Sciatic nerve (tissue), 2 donors: ENCODE measurements around the gene NCOA1. TPM values are rescaled to one million over a fixed set of nuclear protein-coding genes. Genes with fewer than 3 reads are reported as not detected.
"Not testable (repeated sequence)": the region's sequence is repeated elsewhere in the genome, so short reads cannot be mapped to it uniquely, and the experiment has no call there.

ENCODE experiments used
- ATAC-seq: fragments of 200-7000 bp; cut with Tn5 transposase; one replicate; pipeline ENCODE4 v1.9.1; 2020; ENCODE audit warnings: mild to moderate bottlenecking, moderate library complexity
- DNase-seq: peaks from one replicate; pipeline ENCODE4 v3.0.0-alpha.2; 2020; ENCODE audit warnings: low spot score
- intact Hi-C: fragments of 100-400 bp; cut with DNase I; formaldehyde crosslinking; loops from one replicate; pipeline ENCODE4 v1.14.2; 2022
- total RNA-seq: library from RNA; stranded (reverse); fragmentation: NEBNext Ultra II Directional; extraction: Animal tissue kit (Norgen Biotek cat#: 25700); gene quantifications from one replicate; pipeline ENCODE4 v1.2.1, GENCODE V29; 2021
- donor health status: DM: no; HTN: no; CAD: no.
- donor health status: DM: no; HTN: no; CAD: no.

The NCOA1 gene
- total RNA-seq, 1 donor from 2014 or later: 89.7 TPM

DNA sequence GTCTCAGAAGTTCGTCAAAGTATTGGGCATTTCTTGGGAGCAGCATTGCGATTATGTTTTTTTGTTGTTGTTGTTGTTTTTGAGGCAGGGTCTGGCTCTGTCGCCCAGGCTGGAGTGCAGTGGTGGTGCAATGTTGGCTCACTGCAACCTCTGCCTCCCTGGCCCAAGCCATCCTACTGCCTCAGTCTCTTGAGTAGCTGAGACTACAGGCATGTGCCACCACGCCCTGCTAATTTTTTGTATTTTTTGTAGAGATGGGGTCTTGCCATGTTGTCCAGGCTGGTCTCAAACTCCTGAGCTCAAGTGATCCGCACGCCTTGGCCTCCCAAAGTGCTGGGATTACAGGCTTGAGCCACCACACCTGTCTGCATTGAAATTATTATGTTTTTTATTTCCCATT lies 109.1 kb downstream of the NCOA1 start:
- intact Hi-C loops, DNase-seq, ATAC-seq: not testable (repeated sequence)

DNA sequence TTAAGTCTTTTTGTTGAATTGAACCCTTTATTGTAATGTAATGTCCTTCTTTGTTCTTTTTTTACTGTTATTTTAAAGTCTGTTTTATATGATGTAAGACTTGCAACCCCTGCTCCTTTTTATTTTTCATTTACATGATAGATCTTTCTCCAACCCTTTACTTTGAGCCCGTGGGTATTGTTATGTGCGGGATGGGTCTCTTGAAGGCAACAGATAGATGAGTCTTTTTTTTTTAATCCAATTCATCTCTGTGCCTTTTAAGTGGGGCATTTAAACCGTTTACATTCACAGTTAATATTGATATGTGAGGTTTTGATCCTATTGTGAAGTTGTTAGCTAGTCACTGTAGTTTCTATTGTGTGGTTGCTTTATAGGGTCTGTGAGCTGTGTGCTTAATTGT lies 120.6 kb downstream of the NCOA1 start:
- DNase-seq (no peak), ATAC-seq (no peak)
- intact Hi-C loops: no loop called here

DNA sequence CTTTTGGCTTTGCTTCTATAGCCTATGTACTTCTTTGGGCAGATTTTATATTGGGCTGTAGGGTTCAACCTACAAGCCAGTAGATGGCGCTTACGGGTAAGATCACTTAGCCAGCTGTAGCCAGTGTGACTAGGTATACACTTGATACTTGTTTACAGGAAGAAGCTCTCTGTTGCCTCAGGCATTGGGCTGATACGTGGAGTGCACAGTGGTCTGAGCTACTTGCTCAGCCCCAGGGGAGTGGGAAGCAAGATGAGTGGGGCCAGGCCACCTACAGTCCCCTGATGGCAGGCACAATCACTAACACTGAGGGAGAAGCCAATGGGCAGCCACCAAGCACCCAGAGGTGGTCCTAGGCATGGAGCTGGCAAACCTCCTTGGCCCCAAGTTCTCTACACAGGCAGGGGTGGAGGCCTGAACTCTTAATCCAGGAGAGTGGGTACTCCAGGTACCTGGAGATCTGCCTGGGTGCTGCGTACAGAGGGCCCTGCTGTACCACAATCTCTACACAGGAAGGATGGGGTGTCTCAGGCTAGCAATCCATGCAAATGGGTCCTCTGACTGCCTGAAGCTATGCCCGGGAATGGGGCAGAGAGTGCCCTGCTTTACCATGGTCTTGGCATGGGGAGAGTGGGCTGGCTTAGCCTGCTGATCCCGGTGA lies 122.2 kb downstream of the NCOA1 start:
- ATAC-seq (no peak), DNase-seq (no peak)
- intact Hi-C loops: no loop called here

DNA sequence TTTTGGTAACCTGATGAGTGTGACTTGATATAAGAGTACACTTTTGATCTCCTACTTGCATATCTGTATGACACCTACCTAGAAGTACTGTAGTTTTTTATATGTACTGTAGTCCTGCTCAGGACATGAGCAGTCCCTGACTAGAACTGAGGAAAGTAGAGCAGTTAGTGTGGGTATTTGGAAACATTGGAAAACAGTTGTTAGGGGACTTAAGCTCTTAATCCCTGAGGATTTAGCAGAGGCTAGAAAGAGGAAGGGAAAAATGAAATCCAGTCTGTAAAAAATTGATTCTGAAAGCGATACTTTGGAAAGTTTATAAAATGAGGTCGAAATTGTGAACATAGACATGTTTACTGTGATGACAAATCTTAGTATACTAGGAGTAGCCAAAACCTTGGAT lies 125.6 kb downstream of the NCOA1 start:
- intact Hi-C loops: no loop called here

DNA sequence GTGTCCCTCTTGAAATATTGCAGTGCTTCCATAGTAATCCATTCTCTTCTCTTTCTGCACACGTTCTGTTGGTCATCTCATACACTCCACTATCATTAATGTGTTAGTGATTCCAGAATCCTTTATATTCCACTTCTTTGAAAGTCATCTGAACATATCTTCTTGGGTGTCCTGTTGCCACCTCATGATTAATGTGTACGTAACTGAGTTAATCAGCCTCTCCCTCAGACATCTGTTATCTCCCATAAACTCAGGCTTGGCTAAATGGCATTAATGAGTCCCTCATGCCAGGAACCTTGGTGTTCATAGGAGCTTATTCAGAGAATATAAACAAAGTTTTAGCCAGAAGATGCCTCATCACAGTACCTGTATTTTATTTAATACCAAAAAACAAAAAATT lies 126.4 kb downstream of the NCOA1 start:
- DNase-seq (no peak), ATAC-seq (no peak)
- intact Hi-C loops: no loop called here

More for the DNA sequence above, 125.6 kb downstream of the NCOA1 start:
- DNase-seq (no peak), ATAC-seq (no peak)

DNA sequence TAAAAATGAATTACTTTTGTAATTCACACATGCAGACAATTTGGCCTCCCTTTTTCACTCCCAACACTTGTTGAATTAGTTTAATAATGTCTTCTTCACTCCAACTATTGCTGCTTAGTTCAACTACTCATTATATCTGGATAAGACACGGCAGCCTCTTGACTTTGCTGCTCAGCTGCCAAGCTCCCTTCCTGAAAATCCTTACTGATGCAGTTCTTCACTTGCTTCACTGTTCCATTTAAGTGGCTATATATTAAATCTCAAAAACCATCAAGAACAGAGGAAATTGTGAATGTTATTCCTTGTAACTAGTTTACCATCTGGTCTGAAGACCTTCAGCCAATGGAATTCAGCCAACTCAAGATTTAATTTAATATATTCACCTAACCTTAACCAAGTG lies 127.1 kb downstream of the NCOA1 start:
- DNase-seq: no peak
- ATAC-seq: no peak
- intact Hi-C loops: no loop called here

DNA sequence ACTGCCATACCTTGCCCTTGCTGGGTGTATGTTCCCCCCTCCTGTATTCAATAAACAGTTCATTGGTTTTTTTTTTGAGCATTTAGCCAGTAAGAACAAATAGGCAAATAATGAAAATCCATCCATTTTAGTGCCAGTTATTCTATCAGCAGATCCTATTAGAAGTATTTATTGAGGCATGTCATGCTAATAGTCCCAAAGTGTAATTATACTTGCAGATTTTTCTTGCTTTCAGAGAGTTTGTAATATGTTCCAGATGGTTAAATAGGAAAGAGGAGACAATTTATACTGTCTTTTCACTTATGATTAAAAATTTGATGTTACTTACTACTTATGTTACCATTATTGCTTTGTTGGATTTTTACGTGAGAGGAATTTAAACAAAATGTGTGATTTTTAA lies 127.6 kb downstream of the NCOA1 start:
- DNase-seq (no peak), ATAC-seq (no peak)
- intact Hi-C loops: no loop called here

DNA sequence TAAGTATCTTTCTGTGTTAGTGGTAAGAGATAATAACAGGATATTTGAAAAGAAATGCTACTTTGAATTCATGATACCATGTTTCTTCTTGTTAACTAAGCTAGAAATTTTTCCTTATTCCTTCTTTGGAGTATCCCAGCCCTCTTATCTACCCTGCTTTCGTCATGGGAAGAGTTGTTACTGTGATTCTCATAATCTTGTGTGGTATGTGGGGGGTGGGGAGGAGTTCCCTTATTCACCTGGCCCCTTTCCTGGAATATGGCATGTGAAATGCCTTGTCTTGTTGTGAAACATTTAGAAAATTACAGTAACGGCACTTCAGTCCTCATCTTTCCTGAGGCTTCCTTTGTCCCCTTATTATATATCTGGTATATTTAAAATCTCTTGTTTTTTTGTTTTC lies 129.9 kb downstream of the NCOA1 start:
- DNase-seq (no peak), ATAC-seq (no peak)

DNA sequence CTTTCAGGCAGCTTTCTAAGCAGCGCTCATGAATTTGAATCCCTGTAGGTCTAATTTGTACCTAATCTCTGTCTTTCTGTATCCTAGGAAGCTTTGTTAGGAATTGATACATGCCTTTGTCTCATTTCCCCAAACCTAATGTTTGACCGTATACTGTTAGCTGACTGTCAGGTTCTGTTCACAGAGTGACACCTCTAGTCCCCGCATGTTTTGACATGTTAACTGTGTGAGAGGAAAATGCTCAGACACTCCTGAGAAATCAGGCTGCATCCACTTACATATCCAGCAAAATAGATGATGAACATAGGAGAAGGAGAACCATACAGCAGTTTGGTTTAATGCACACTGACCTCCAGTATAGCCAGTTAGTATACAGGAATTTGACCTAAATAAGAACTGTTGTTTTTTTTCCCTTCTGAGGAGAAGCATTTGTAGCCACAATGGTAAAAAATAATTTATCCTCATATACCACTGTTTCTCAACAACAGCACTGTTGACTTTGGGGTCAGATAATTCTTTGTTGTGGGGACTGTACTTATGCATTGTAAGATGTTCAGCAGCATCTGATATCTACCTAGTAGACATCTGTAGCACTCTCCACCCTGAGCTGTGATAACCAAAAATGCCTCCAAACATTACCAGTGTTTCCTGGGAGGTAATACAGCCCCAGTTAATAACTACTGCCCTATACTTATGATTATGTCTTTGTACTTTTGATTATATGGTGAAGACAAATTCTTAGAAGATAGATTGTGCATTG lies 130.9 kb downstream of the NCOA1 start:
- no peak for ATAC-seq
- intact Hi-C loops: no loop called here

More for the DNA sequence above, 129.9 kb downstream of the NCOA1 start:
- intact Hi-C loops: no loop called here

DNA sequence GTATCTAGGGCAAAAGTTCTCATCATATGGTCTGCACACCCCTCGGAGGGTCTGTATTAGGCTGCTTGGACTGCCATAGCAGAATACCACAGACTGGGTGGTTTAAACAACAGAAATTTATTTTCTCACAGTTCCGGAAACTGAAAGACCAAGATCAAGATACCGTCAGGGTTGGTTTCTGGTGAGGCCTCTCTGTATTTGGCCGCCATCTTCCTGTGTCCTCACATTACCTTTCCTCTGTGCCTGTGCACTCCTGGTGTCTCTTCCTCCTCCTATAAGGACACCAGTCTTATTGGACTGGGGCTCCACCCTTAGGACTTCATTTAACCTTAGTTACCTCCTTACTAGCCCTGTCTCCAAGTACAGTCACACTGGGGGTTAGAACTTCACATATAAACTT lies 132.5 kb downstream of the NCOA1 start:
- intact Hi-C loops: no loop called here
- ATAC-seq: no peak
- no peak for DNase-seq

More for the DNA sequence above, 130.9 kb downstream of the NCOA1 start:
- DNase-seq: no peak

DNA sequence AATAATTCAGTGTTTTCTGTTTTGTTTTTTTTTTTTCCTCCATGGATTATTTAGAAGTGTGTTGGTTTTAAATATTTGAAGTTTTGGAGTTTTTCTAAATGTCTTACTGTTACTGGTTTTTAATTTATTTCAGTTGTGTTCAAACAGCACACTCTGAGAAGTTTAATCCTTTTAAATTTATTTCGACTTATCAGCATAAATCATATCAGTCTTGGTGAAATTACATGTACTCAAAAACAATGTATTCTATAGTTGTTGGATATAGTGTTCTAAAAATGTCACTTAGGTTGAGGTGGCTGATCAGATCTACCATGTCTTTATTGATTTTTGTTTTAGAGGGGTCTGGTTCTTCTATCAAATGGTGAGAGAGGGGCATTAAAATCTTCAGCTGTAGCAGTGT lies 134.7 kb downstream of the NCOA1 start:
- ATAC-seq: no peak
- intact Hi-C loops: no loop called here
- DNase-seq: no peak

DNA sequence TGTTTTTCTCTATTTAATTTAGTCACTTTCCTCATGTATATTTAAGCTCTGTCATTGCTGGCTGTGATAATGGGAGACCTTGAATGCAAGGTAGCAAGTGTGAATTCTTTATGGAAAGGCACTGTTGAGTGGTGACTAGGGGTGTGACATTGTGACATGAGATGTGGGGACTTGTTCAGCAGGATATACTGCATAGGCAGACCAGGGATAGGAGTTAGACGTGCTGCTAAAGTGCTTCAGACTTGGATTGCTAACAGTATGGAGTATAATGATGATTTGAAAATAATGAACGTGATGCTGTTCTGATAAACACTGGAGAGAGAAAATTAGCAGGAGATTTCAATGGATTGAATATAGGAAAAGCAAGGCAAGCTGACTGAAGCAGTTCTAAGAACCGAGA lies 135.1 kb downstream of the NCOA1 start:
- ATAC-seq (no peak), DNase-seq (no peak)
- intact Hi-C loops: no loop called here

DNA sequence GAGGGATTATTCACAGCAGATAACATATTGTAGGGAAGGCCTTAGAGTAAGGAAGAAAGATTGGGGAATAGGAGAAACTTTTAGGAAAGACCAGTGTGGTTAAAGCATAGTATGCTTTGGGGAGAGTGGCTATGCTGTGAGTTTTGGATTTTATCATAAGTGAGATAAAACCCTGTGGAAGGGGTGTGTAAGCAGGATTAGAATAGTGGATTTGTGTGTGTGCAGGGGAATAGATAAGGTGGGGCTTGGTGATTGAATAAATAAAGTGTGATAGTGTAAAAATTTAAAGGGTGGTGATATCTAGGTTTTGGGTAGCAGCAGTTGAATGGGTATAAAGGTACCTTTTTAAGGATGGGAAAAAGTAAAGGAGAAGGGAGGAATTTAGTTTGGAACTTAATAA lies 137.7 kb downstream of the NCOA1 start:
- DNase-seq: no peak
- no peak for ATAC-seq
- intact Hi-C loops: no loop called here

DNA sequence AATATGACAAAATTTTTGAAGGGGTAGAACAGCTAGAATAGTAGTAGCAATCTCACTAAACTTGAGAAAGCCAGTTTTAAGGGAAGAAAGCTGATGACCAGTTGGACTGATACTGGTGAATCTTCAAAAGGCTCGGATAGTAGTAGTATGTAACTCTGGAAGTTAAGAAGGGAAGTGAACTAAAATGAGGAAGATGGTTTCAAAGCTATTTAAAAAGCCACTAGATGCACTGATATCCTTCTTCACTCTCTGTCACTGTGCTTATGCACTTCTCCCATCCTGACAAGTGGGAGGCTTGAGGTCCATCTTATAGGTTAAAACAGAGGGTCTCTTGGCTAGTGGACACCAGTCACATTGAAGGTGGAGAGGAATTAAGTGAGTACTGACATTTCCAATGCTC lies 141.1 kb downstream of the NCOA1 start:
- DNase-seq (no peak), ATAC-seq (peak; percentile 22)
- intact Hi-C loops: no loop called here

DNA sequence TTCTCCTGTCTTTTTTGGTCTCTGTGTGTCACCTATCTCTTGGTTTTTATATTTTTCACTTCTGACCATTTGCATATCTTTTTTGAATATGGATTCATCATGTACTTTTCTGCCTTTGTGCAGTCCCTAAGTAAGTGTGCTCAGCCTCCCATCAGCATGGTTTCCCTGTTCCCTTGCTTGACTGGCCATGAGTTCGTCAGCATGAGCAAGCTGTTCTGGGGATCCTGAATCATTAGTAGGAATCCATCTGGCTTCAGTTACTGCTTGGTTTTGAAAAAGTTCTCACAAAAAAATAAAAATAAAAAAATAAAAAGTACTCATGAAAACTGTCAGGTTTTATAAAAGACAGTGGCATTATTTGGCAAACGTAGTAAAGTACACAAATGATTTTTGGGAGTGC lies 144.1 kb downstream of the NCOA1 start:
- no peak for ATAC-seq
- intact Hi-C loops: no loop called here
- DNase-seq: no peak

DNA sequence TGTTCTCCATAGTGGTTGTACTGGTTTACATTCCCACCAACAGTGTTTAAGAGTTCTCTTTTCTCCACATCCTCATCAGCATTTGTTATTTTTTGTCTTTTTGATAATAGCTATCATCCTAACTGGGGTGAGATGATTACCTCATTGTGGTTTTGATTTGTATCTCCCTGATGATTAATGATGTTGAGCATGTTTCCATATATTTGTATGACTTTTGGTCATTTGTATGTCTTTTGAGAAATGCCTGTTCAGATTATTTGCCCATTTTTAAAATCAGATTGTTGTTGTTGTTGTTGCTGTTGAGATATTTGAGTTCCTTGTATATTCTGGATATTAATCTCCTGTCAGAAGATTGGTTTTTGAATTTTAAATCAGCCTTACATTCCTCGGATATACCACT lies 147.5 kb downstream of the NCOA1 start:
- DNase-seq (no peak), ATAC-seq (no peak)
- intact Hi-C loops: no loop called here

DNA sequence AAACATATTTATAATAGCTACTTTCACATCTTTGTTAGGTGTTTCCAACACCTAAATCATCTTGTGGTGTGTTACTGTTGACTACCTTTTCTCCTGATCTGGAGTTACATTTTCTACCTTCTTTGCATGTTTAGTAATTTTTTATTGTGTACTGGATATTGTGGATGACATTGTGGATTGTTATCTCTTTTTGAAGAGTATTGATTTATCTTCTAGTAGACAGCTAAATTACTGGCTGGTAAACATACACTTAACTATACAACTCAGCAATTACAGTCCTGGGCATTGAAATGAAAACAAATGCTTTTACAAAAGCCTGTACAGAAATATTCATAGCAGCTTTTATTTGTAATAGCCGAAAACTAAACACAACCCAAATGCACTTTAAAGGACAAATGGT lies 151.3 kb downstream of the NCOA1 start:
- DNase-seq (no peak), ATAC-seq (no peak)

DNA sequence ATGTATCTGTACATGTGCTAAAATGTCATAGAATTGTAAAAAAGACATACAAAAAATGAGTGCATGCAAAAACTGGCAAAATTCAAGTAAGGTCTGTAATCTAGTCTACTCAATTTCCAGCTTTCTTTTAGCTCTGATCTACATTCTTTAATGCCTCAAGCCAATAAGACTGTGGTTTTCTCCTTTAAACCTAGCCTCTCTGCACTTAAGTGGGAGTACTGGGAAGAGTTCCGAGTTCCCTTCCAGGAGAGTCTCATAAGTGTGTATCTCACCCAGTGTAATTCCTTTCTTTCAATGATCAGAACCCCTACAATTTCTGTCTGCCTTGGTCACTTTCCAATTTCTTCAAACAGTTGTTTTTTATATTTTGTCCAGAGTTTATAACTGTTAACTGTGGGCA lies 152.0 kb downstream of the NCOA1 start:
- DNase-seq: no peak
- no peak for ATAC-seq
- intact Hi-C loops: no loop called here

More for the DNA sequence above, 151.3 kb downstream of the NCOA1 start:
- intact Hi-C loops: no loop called here

DNA sequence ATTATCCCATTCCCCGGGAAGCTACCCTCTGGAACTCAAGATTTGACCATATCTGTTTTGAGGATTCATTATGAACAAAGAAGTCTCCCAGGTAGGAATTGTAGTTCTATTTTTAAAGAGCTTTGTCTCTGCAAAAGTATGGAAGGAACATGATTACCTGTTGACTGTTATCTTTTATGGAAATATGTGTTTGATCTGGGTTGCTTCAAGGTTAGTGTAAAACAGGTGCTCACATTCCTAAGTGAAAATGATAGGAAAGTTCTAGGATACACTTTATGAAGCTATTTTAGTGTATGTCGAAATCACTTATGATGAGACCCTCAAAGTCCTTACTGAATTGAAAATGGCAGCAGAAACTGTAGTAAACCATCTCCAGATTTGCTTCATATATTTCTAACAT lies 153.0 kb downstream of the NCOA1 start:
- DNase-seq (no peak), ATAC-seq (no peak)
- intact Hi-C loops: no loop called here

DNA sequence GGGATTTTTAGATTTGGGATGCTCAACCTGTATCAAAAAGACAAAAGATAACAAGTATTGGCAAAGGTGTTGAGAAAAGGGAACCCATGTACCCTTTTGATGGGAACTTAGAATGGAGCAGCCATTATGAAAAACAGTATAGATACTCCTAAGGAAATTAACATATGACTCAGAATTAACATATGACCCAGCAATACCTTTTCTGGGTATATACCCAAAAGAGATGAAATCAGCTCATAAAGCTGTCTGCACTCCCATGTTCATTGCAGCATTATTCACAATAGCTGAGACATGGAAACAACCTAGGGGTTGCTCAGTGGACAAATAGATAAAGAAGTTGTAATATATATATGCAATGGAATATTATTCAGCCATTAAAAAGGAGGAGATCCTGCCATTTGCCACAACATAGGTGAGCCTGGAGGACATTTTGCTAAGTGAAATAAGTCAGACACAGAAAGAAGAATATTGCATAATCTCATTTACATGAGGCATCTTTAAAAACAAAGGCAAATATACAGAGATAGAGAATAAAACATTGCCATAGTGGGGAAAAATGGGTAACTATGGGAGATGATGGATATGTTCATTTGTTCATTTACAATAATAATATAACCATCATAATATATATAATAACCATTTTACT lies 160.1 kb downstream of the NCOA1 start:
- DNase-seq (no peak), ATAC-seq (no peak)
- intact Hi-C loops: no loop called here
